ENCODE results near the gene CLEC14A.

The CLEC14A gene

DNA sequence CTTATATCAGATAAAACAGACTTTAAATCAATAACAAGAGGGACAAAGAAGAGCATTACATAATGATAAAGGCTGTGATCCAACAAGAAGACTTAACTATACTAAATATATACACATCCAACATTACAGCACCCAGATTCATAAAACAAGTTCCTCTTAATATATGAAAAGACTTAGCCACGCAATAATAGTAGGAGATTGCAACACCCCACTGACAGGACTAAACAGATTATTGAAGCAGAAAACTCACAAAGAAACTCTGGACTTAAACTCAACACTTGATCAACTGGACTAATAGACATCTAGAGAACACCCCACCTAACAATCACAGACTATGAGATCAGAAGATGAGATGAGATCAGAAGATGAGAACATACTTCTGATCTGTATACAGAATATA lies 5.7 kb upstream of the CLEC14A start:
- H3K4me3 ChIP-seq (ENCODE audit: low read depth, low read length), result no peak overlapping the region
- TF ChIP-seq, protein P1, sequence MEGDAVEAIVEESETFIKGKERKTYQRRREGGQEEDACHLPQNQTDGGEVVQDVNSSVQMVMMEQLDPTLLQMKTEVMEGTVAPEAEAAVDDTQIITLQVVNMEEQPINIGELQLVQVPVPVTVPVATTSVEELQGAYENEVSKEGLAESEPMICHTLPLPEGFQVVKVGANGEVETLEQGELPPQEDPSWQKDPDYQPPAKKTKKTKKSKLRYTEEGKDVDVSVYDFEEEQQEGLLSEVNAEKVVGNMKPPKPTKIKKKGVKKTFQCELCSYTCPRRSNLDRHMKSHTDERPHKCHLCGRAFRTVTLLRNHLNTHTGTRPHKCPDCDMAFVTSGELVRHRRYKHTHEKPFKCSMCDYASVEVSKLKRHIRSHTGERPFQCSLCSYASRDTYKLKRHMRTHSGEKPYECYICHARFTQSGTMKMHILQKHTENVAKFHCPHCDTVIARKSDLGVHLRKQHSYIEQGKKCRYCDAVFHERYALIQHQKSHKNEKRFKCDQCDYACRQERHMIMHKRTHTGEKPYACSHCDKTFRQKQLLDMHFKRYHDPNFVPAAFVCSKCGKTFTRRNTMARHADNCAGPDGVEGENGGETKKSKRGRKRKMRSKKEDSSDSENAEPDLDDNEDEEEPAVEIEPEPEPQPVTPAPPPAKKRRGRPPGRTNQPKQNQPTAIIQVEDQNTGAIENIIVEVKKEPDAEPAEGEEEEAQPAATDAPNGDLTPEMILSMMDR (IDR thresholded peaks at IDR 0.05; ENCODE audit: borderline replicate concordance, insufficient read depth, low read depth, low read length), result no peak

DNA sequence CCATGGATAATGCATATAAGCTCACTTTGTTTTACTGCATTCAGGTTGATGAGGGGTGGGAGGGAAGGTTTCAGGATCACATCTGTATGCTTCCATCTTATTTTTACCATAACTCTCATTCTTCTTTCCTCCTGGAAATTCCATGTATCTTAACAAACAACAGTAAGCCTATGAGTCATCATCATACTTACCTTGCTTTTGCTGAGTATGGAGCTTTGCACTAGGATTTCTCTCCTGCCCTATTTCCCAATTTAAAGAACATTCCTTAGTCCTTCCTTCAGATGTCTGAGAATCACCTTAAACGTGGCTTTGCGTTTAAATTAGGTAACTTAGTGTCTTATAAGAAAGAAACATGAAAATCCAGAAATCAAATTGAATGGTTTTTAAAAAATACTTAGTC lies 1.6 kb upstream of the CLEC14A start:
- TF ChIP-seq, protein P1 (IDR thresholded peaks at IDR 0.05; ENCODE audit: borderline replicate concordance, insufficient read depth, low read depth, low read length), result no peak
- H3K4me3 ChIP-seq (ENCODE audit: low read depth, low read length), result no peak overlapping the region

DNA sequence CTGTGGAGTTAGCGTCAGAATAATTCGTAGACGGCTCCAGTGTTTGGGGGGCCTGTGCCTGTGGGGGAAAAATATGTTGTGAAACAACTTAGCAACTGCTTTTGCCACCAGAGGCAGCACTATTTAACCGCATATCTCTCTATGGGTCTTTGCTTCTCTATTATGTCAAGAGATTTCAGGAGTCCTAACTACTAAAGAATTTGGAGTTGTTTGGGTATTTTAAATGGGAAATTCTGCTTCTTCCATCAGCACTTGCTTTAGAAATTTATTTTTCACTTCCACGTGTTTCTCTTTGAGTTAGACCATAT lies 594 bp upstream of the CLEC14A start:
- no peak overlapping the region for H3K4me3 ChIP-seq (ENCODE audit: low read depth, low read length)
- TF ChIP-seq, protein P1 (IDR thresholded peaks at IDR 0.05; ENCODE audit: borderline replicate concordance, insufficient read depth, low read depth, low read length), result no peak

DNA sequence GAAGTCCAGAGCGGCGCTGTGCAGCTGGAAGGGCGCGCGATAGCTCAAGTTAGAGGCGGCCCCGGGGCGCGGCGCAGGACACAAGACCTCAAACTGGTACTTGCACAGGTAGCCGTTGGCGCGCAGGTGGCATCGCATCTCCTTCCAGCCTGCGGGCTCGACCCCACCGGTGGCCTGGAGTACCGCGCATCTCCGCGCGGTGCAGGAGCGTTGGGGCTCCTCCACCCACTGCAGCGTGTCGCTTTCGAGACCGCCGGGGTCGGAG lies 553 bp downstream of the CLEC14A start:
- TF ChIP-seq, protein P1 (IDR thresholded peaks at IDR 0.05; ENCODE audit: borderline replicate concordance, insufficient read depth, low read depth, low read length), result no peak
- no peak overlapping the region for H3K4me3 ChIP-seq (ENCODE audit: low read depth, low read length)

DNA sequence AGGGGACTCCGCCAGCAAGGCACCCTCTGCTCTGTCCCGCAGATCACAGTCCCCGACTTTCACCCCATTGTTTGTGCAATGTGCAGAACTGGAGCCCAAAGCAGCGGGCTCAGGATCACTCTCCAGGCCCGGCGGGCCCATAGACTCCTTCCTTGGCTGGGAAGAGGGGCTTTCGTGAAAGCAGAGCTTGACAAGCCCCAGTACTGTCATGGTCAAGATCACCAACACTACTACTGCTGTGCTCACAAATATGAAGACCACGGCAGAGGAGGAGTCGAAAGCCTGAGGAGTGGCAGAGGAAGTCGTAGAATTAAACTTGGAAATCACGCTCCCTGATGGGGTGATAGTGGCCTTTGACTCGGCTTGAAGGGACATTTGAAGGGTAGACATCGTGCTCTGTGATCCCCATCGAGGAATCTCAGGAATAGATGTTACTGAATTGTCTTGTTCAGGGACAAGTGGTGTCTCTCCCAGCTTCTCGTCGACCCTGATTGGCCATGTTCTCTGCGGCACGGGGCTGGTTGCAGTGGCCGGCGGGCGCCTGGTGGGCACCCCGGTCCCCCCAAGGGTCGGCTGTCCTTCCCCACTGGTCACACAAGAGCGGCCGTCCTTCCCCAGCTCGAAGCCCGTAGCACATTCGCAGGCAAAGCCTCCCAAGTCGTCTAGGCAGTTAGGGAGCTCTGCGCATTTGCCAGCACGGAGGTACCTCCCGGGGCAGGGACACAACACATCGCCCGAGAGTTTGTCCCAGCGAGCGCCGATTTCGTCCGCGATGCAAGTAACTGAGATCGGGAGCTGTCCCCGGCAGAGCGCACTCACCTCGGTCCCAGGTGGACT lies 1.1 kb downstream of the CLEC14A start:
- H3K4me3 ChIP-seq (ENCODE audit: low read depth, low read length), result no peak overlapping the region
- TF ChIP-seq, protein P1 (IDR thresholded peaks at IDR 0.05; ENCODE audit: borderline replicate concordance, insufficient read depth, low read depth, low read length), result no peak

DNA sequence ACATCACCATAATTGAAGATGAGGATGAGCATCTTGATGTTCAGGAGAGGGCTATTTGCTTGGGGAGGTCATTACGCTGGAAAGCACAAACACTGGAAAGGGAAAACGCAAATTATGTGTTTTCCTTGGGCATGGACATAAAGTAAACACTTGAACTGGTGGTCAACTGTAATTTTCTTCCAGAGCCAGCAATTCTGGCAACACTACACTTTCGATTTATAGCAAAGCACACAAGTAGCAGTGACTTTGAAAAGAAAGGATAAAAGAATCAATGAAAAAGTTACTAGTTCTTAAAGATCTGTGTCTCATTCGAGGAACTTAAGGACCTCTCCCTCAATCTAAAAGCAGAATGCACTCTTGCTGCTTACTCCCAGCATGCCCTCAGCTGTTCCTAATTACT lies 2.2 kb downstream of the CLEC14A start:
- TF ChIP-seq, protein P1 (IDR thresholded peaks at IDR 0.05; ENCODE audit: borderline replicate concordance, insufficient read depth, low read depth, low read length), result no peak
- no peak overlapping the region for H3K4me3 ChIP-seq (ENCODE audit: low read depth, low read length)

DNA sequence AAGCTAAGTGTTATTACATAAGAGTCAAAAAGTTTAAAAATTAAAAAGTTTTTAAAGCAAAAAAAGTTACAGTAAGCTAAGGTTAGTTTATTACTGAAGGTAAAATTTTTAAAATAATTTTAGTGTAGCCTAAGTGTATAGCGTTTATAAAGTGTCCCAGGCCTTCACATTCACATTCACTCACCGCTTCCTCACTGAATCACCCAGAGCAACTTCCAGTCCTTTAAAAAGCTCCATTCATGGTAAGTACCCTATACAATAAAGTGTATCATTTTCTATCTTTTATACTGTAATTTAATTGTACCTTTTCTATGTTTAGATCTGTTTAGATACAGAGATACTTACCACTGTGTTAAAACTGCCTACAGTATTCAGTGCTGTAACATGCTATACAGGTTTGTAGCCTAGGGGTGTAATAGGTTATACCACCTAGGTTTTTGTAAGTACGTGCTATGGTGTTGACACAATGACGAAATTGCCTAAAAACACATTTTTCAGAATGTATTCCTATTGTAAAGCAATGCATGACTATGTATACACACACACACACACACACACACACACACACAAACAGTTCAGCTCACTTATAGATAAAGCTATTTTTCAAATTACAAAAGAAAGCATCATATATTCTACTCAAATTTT lies 3.7 kb downstream of the CLEC14A start:
- no peak overlapping the region for H3K4me3 ChIP-seq (ENCODE audit: low read depth, low read length)
- TF ChIP-seq, protein P1 (IDR thresholded peaks at IDR 0.05; ENCODE audit: borderline replicate concordance, insufficient read depth, low read depth, low read length), result no peak

Measured in GM12875 (cell line).